ENCODE results near the gene CACNA2D2.

Gene CACNA2D2

GRCh38 chr3:50503504-50504342 is at the start of gene CACNA2D2:
Gene CACNA2D2 (minus strand): TSS chr3:50503634. CDS start chr3:50503423, 211 bp downstream.
- peak; percentile 47 for DNase-seq (ENCODE audit: low read depth)

DNA sequence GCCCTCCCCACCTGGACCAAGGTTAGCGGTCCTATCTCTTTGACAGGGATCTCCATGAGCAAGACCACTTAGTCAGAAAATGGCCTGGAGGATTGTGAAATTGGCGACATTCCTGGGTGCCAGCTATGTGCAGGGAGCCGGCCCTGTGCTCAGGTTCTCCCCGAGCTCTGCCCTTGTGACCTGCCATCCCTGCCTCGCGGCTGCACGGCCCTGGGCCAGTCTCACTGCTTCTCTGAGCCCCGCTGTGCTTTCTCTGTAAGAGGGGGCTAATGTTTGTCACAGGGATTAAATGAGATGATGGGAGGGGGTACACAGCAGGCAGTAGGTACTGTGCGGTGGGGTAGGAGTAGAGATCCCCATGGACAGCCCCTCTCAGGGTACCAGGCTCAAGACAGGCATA is 49.2 kb upstream of the CACNA2D2 start:
- no peak for DNase-seq (ENCODE audit: low read depth)

GRCh38 chr3:50551681-50552435 is 48.4 kb upstream of the CACNA2D2 start:
- no peak for DNase-seq (ENCODE audit: low read depth)

DNA sequence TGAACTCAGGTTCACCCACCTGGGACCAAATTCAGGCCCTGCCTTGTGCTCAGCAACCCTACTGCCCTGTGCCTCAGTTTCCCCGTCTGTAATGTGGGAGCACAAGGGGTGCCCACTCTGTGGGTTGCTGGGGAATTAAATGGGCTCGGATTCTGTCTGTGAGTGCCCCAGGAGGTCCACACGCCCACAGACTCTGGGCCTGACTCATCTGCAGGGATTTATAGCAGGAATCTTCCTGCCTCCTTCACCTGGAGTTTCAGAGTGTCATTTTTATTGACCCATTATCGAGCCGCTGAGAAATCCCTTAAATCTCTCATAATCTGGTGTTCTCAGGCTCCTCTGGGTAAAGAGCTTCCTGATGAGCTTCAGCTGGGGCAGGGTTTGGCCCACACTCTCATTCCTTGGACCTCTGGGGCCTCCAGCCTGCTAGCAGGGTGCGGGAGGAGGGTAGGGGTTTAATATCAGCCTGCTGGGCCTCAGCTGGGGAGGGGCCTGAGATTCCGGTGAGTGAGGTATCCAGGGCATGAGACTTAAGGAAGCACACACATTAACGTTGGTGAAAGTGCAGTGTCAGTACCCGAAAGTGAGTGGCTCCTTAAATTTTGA is 47.7 kb upstream of the CACNA2D2 start:
- DNase-seq (ENCODE audit: low read depth), result no peak

DNA sequence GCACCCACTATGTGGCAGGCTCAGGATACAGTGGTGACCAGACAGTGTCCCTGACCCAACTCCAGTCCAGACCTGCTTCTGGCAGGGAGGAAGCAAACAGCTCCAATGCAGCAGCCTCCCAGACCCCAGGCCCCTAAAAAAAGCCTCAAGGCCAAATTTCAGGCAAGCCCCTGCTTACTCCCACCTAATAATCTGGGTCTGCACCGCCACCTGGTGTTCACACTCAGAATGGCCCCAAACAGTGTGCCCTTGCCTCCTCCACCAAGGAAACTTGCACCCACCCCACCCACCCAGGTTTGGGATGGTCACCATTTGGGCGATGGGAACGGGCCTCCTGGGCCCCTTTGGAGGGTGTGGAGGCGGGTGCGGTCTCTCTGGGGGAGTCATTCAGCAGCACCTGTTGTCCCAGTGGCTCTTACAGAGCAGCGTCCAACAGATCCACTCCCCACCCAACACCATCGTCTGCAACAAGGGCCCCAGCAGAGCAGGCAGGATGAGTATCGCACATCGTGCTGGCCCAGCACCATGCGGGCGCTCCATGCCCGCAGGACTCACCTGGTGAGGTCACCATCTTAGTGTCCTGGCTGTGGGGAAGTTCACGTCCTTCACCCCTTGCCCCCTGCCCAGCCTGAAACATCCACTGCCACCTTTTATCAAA is 46.8 kb upstream of the CACNA2D2 start:
- DNase-seq (ENCODE audit: low read depth), result peak; percentile 41

GRCh38 chr3:50549226-50549625 is 45.8 kb upstream of the CACNA2D2 start:
- no peak for DNase-seq (ENCODE audit: low read depth)

DNA sequence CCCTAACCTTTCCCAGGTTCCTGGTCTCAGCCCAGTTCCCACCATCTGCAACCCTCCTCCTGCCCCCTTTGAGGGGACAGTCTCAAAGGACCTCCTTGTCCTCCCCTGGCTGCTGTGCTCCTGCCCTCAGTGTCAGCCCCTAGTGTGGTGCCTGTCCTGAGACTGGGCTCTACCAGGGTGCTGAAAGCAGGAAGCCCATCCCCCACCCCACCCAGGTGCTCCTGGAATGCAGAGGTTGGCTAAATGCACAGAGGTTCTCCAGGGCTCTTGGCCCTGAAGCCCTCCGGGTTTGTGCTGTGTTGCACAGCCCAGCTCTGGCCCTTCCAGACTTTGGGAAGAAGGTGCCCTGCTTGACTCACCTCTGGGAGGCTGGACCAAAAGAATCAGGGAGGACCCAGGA is 42.3 kb upstream of the CACNA2D2 start:
- no peak for DNase-seq (ENCODE audit: low read depth)

GRCh38 chr3:50542177-50543034 is 39.0 kb upstream of the CACNA2D2 start:
- DNase-seq (ENCODE audit: low read depth), result peak; percentile 38

DNA sequence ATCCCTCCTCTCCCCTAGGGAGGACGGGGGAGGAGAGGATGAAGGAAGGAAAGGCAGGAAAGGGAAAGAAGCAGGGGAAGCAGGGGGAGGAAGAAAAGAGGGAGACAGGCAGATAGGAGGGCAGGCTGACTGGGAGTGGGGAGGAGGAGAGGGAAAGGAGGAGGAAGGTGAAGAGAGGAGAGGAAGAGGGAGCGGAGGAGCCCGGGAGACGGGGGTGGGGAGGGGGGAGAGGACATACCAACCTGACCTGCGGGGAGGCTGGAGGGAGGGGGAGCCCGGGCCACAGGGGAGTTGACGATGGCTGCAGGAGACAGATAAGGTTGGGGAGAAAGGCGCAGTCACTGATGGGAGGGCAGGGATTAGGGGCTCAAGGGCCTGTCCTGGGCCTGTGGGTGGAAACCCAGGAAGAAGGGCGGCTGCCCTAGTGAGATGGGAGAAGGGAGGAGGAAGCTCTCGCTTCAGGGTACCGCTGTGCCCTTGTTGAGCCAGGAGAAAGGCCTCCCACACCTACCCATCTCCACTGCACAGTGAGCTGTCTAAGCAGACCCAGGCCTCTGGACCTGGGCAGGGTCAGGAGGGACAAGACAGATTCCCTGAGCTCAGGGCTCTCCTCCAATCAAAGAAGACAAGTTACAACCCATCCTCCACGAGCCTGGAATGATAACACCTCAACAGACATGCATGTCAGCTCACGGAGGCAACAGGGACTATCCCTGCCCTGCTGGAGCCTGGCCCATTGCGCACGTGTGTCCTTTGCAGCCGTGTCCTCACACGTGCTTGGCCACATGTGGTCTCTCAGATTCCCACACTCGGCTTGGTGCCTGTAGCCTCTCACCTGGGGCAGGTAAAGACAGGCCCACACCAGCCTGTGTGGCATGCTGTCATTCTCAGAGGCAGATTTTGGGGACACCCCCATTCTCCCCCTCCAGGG is 36.2 kb upstream of the CACNA2D2 start:
- DNase-seq (ENCODE audit: low read depth), result no peak

DNA sequence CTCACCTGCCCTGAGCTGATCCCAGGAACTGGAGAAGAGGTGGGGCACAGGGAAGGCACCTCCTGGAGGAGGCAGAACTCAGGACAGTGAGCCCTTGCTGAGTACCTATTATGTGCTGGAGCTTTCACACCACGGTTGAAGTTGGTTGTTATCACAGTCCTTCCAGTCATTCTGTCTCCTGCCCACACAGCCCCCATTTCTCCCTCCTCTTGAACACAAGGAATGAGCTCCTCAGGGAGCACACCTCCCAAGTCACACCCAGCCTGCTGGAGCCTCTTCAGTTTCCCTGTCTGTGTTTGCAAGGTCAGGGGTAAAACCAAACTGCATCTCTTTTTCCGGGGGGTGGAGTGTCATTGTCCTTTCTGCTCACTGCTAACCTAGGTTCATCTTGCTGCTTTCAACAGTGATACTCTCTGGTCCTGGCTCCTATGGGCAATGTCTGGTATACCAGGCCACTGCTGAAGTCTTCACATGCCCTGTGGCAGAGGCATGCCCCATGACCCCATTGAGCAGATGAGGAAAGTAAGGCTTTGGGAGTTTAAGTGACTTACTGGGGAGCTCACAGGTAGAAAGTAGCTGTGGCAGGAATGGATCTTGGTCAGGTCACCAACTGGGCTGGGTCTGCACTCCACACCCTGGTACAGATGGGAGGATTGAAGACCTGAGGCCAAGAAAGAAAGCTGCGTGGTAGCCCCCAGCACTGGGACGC is 34.1 kb upstream of the CACNA2D2 start:
- no peak for DNase-seq (ENCODE audit: low read depth)

DNA sequence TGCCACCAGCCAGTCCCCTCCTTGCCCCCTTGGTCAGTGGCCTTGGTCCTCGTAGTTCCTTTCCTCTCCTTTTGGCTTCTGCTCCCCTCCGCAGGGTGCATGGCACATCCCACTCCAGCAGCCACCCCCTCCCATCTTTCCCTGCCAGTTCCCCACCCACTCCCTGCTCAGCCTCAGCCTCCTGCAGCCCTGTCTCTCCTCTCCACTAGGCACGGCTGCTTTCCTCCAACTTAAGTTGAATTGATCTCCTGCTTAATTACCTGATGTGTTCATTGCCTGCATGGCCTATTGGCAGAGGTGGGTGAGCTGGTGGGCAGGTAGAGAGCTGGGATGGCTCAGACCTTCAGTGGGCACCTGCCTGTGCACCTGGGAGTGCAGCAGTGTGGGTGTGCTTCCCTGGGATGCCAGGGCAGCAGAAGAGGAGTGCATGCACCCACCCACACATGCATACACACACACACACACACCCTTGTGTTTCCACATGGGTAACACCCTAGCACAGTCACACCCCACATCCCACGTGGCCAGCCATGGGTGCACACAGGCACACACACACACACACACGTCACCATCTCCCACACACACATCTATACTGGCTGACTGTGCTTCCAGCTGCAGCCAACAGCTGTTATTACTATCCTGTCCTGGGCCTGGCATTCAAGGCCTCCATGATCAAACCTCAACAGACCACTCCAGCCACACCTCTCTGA is 33.2 kb upstream of the CACNA2D2 start:
- no peak for DNase-seq (ENCODE audit: low read depth)

GRCh38 chr3:50534681-50535330 is 31.4 kb upstream of the CACNA2D2 start:
- DNase-seq (ENCODE audit: low read depth), result no peak

DNA sequence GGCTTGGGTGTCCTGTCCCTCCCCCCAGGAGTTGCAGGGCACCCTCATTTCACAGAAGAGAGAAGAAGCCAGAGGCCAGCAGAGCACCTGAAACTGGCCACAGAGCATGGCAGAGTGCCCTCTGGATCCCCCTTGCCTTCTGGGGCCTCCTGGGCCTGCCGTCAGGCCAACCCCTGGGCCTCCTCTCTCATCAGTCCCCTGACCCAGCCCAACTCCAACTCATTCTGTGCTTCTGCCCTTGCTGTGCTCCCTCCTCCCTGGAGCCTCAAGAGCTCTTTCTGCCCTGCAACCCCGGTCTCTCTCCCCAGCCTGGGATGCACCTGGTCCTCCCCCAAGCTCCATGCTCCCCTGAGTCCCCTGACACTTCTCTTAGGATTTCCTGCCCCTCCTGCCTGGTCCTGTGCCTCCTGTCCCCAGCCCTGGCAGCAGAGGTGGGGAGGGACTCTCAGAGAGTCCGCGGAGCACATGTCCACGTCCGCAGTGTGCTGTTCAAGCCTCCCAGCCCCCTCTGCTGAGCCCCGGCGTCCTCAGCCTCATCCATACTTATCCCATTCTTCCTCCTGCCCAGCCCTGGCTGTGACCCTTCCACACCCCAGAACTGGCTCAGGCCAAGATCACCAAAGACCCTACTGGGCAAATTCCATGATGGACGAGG is 30.5 kb upstream of the CACNA2D2 start:
- DNase-seq (ENCODE audit: low read depth), result no peak

DNA sequence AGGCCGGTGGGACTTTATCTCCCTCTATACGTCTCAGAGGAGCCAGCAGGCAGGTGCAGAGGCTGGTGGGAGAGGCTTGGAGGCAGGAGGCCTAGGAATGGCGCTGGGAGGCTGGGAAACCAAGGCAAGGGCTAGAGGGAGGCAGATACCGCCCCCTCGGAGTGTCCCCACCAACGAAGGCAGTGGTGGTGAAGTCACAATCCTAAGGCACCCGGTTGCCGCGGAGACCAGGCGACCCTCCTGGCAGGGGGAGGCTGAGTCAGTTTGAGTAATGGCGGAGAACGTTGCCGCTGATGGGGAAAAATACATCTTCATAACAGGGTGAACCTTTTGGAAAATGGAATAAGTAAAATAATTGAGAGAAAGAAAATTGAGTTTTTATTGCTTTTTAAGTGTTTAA is 29.9 kb upstream of the CACNA2D2 start:
- no peak for DNase-seq (ENCODE audit: low read depth)

DNA sequence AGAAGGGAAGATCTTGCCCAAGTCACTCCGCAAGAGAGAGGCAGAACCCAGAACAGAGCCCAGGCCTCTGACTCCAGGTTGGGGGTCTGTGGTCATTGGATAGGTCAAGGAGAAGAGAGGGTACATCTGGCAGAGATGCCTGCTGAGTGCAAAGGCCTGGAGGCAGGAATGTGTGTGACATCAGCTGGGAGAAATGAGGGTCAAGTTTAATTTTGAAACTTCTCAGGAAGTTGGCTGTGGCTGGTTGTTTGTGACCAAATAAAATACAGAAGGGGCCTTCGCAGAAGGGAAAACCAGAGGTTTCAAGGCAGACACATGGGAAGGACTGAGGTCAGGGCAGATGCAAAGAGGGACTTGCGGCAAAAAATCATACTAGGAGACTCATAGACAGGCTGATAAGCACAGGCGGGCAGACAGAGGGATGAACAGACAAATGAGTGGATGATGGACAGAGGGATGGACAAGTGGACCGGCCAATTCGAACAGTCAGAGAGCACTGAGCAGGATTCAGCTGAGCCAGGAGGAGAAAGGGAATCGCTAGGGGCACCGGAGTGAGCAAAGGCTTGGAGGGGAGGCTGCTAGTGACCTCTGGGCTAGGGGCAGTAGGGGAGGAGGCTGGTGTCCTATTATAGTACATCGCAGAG is 28.8 kb upstream of the CACNA2D2 start:
- DNase-seq (ENCODE audit: low read depth), result no peak

- DNase-seq (ENCODE audit: low read depth), result no peak
Observed at GRCh38 chr3:50531201-50531600, 27.8 kb upstream of the CACNA2D2 start.
